K562 (cell line): ENCODE data around the gene COMMD4. TPM values are rescaled to one million over a fixed set of nuclear protein-coding genes. Genes with fewer than 3 reads are reported as not detected.

Experiments used
- ATAC-seq: fragments of 200-7000 bp; cut with Tn5 transposase; 3 replicates; pipeline ENCODE4 v1.9.1; 2020; ENCODE audit warnings: moderate library complexity
- BruUV-seq: library from RNA; stranded (reverse); fragments of 400-500 nt; replicated peaks from 2 replicates; lab custom pipeline; 2021; lab: Mats Ljungman, UMichigan
- CTCF ChIA-PET: fragments of 300-600 bp; formaldehyde crosslinking; extraction: SDS; loops from one replicate; lab custom pipeline; 2021; ENCODE audit warnings: low intra/inter-chr PET ratio; lab: Yijun Ruan, JAX
- POLR2A ChIA-PET: fragments of 300-600, 350-650 bp; sonication (Branson Sonifier 250); formaldehyde crosslinking; extraction: SDS; loops from one replicate; lab custom pipeline; 2021; ENCODE audit warnings: antibody characterized with exemption, inconsistent platforms; lab: Yijun Ruan, JAX
- DNase-seq, 4 experiments: peaks; one replicate each; pipeline versions ENCODE4 v3.0.0 to v3.0.0-alpha.2; 2011 to 2018; ENCODE audit warnings: low spot score in 3 of 4, mixed read lengths in 3 of 4; ENCODE audit errors: extremely low read depth in 1 of 4
- FAIRE-seq: peaks from 2 replicates; lab custom pipeline; 2011; peaks lifted over from hg19 to GRCh38; lab: Jason Lieb, UNC
- H2AFZ ChIP-seq: 2 replicates; pipeline ENCODE4 v1.6.0; 2011; ENCODE audit warnings: low read depth, low read length, control low read depth, inconsistent platforms
- H3K27ac ChIP-seq: fragments of 200-600 bp; 3 replicates; pipeline ENCODE4 v1.8.0; 2011; ENCODE audit warnings: low read depth, mild to moderate bottlenecking, control low read depth, inconsistent platforms, low read length, moderate library complexity, mixed read lengths; ENCODE audit errors: extremely low read depth
- H3K27me3 ChIP-seq, 2 experiments: fragments of 300-600 bp in 1 of 2; 2 replicates in 1 of 2; 3 replicates in 1 of 2; pipeline versions ENCODE4 v1.6.0 to v1.8.0; 2011; ENCODE audit warnings: inconsistent platforms in 2 of 2, low read length in 2 of 2, mild to moderate bottlenecking in 1 of 2, mixed read lengths in 1 of 2, moderate library complexity in 1 of 2; ENCODE audit not compliant: control insufficient read depth in 2 of 2, insufficient read depth in 2 of 2
- H3K36me3 ChIP-seq: fragments of 300-600 bp; 3 replicates; pipeline ENCODE4 v1.8.0; 2011; ENCODE audit warnings: mild to moderate bottlenecking, low read length, inconsistent platforms; ENCODE audit not compliant: control insufficient read depth, insufficient read depth
- H3K4me1 ChIP-seq, 2 experiments: fragments of 200-600 bp in 1 of 2; replicated peaks in 1 of 2; 2 replicates in 1 of 2; 3 replicates in 1 of 2; pipeline versions ENCODE4 v1.5.1 to v1.8.0; 2011; ENCODE audit warnings: inconsistent platforms in 2 of 2, low read length in 2 of 2, mild to moderate bottlenecking in 1 of 2, mixed read lengths in 1 of 2, moderate library complexity in 1 of 2; ENCODE audit not compliant: control insufficient read depth in 2 of 2, insufficient read depth in 2 of 2
- H3K4me2 ChIP-seq: 2 replicates; pipeline ENCODE4 v1.6.1; 2011; ENCODE audit warnings: low read length, control low read depth, inconsistent platforms, mixed read lengths; ENCODE audit not compliant: insufficient read depth
- H3K4me3 ChIP-seq: fragments of 200-600 bp; sonication (generic), shearing (Covaris generic); 2 replicates; pipeline ENCODE4 v1.5.1; 2016; ENCODE audit warnings: control low read depth, inconsistent platforms
- H3K79me2 ChIP-seq: fragments of 200-600 bp; 3 replicates; pipeline ENCODE4 v1.8.0; 2011; ENCODE audit warnings: low read length, inconsistent platforms; ENCODE audit not compliant: control insufficient read depth, insufficient read depth
- H3K9ac ChIP-seq, 2 experiments: 2 replicates each; pipeline versions ENCODE4 v1.6.0 to v1.6.1; 2011; ENCODE audit warnings: low read depth in 2 of 2, low read length in 2 of 2, control low read depth in 1 of 2, inconsistent platforms in 1 of 2, mild to moderate bottlenecking in 1 of 2, mixed read lengths in 1 of 2; ENCODE audit not compliant: insufficient read depth in 1 of 2
- H3K9me1 ChIP-seq: one replicate; pipeline ENCODE4 v1.6.0; 2011; ENCODE audit warnings: inconsistent platforms, mild to moderate bottlenecking, low read length, moderate library complexity; ENCODE audit not compliant: control insufficient read depth, insufficient read depth
- H3K9me3 ChIP-seq: replicated peaks from 2 replicates; pipeline ENCODE4 v1.5.1; 2011; ENCODE audit warnings: low read depth, low read length, inconsistent platforms; ENCODE audit not compliant: control insufficient read depth, insufficient read depth
- H4K20me1 ChIP-seq: replicated peaks from 2 replicates; pipeline ENCODE4 v1.6.1; 2011; ENCODE audit warnings: low read length, inconsistent platforms, mixed read lengths; ENCODE audit not compliant: control insufficient read depth, insufficient read depth
- CEBPG ChIP-seq, 3 experiments: fragments of 200-800 bp in 1 of 3; sonication (Bioruptor generic) in 1 of 3; sonication (generic) in 1 of 3; formaldehyde crosslinking in 1 of 3; IDR thresholded peaks in 2 of 3; conservative IDR thresholded peaks in 1 of 3; 2 replicates each; pipeline versions ENCODE4 v1.6.1 to v1.8.0; 2016 to 2022; ENCODE audit warnings: missing compliant biosample characterization in 2 of 3, missing genetic modification characterization in 2 of 3, mild to moderate bottlenecking in 1 of 3, missing genetic modification reagents in 1 of 3
- CLOCK ChIP-seq: fragments of 250-450 bp; sonication (Bioruptor Pico); IDR thresholded peaks from 2 replicates; pipeline ENCODE4 v1.4.0; 2020; ENCODE audit warnings: mild to moderate bottlenecking, moderate library complexity, borderline replicate concordance
- EHMT2 ChIP-seq: fragments of 450-650 bp; IDR thresholded peaks from 2 replicates; pipeline ENCODE4 v1.6.1; 2018; ENCODE audit warnings: antibody characterized with exemption
- HMGN3 ChIP-seq: IDR thresholded peaks from 2 replicates; pipeline ENCODE4 v1.6.1; 2011; ENCODE audit warnings: borderline replicate concordance, low read depth, mild to moderate bottlenecking, mixed read lengths, low read length; ENCODE audit not compliant: insufficient read length; ENCODE audit errors: extremely low read depth
- KLF16 ChIP-seq: IDR thresholded peaks from 2 replicates; pipeline ENCODE4 v1.6.1; 2016; ENCODE audit warnings: antibody characterized with exemption
- MAFK ChIP-seq: IDR thresholded peaks from 2 replicates; pipeline ENCODE4 v1.6.1; 2011; ENCODE audit warnings: low read length, improper control_type of control experiment
- MCM5 ChIP-seq: fragments of 450-650 bp; IDR thresholded peaks from 2 replicates; pipeline ENCODE4 v1.6.1; 2016; ENCODE audit warnings: low read depth
- NR2C1 ChIP-seq, 2 experiments: fragments of 450-650 bp; IDR thresholded peaks; 2 replicates each; pipeline ENCODE4 v1.6.1; 2017; ENCODE audit warnings: mild to moderate bottlenecking in 2 of 2, antibody characterized with exemption in 1 of 2, inconsistent platforms in 1 of 2, missing compliant biosample characterization in 1 of 2, missing genetic modification characterization in 1 of 2
- TAF7 ChIP-seq: fragments of 450-650 bp; IDR thresholded peaks from 2 replicates; pipeline ENCODE4 v1.6.1; 2016; ENCODE audit warnings: missing genetic modification characterization, missing compliant biosample characterization
- ZBTB26 ChIP-seq: fragments of 450-650 bp; formaldehyde crosslinking; IDR thresholded peaks from 2 replicates; pipeline ENCODE4 v1.4.0; 2022; ENCODE audit warnings: missing genetic modification characterization
- ZC3H4 ChIP-seq: sonication (generic); formaldehyde crosslinking; IDR thresholded peaks from 2 replicates; pipeline ENCODE4 v1.9.0; 2021; ENCODE audit warnings: missing genetic modification reagents, borderline replicate concordance
- ZNF511 ChIP-seq: sonication (generic); formaldehyde crosslinking; IDR thresholded peaks from 2 replicates; pipeline ENCODE4 v1.8.0; 2022; ENCODE audit warnings: mild to moderate bottlenecking, missing genetic modification reagents
- ZNF668 ChIP-seq: fragments of 250-450 bp; sonication (Bioruptor Pico); IDR thresholded peaks from 2 replicates; pipeline ENCODE4 v1.8.0; 2022; ENCODE audit warnings: mild to moderate bottlenecking, inconsistent platforms
- WGBS: fragments of 100-300 bp; shearing (Covaris generic); methylation state at CpG from one replicate; pipeline ENCODE4 v1.1.6; 2016; ENCODE audit warnings: low coverage, mixed read lengths; ENCODE audit not compliant: insufficient coverage; ENCODE audit errors: missing lambda C conversion rate; 5-methylcytosine and 5-hydroxymethylcytosine counted together
- in situ Hi-C: fragments of 300-500 bp; cut with MboI; formaldehyde crosslinking; loops from 4 replicates; pipeline ENCODE4 v1.15.0; 2018; ENCODE audit warnings: inconsistent platforms, mixed read lengths
- intact Hi-C: fragments of 100-400 bp; cut with micrococcal nuclease; formaldehyde crosslinking; loops from 2 replicates; pipeline ENCODE4 v1.14.2; 2022
- polyA plus RNA-seq, 8 experiments: library from polyadenylated mRNA; depleted of rRNA in 4 of 8; stranded (reverse) in 5 of 8; unstranded in 3 of 8; fragments of >200 nt; fragmentation: Nextera tagmentation in 2 of 8; fragmentation: Illumina TruSeq in 1 of 8; extraction: Ambion mirVana in 2 of 8; extraction: Trizol in 1 of 8; gene quantifications; 2 replicates each; pipeline versions ENCODE4 v1.2.1 to v1.2.3, GENCODE V29; 2011 to 2014; ENCODE audit warnings: inconsistent platforms in 1 of 8, missing spikeins in 1 of 8
- total RNA-seq, 7 experiments: library from RNA; depleted of rRNA in 6 of 7; stranded (reverse); fragments of >200 nt in 6 of 7; fragmentation: Illumina TruSeq in 2 of 7; extraction: Trizol in 2 of 7; gene quantifications; 2 replicates each; pipeline versions ENCODE4 v1.2.1 to v1.2.3, GENCODE V29; 2011 to 2021; ENCODE audit warnings: low replicate concordance in 1 of 7
- TF ChIP-seq, protein P1 (sequence below): fragments of 450-650 bp; IDR thresholded peaks from 2 replicates; pipeline ENCODE4 v1.6.1; 2016; ENCODE audit warnings: low read depth, mild to moderate bottlenecking, moderate library complexity
- TF ChIP-seq, protein P2 (sequence below), 2 experiments: fragments of 450-650 bp; IDR thresholded peaks; 2 replicates each; pipeline ENCODE4 v1.6.1; 2016

COMMD4 gene
- total and polyA plus RNA-seq, 9 of the 15 experiments (the other 6 are each of a cell fraction or from before 2014, with no cell fraction given), result 20.4 to 140 (median 63.9) TPM

DNA sequence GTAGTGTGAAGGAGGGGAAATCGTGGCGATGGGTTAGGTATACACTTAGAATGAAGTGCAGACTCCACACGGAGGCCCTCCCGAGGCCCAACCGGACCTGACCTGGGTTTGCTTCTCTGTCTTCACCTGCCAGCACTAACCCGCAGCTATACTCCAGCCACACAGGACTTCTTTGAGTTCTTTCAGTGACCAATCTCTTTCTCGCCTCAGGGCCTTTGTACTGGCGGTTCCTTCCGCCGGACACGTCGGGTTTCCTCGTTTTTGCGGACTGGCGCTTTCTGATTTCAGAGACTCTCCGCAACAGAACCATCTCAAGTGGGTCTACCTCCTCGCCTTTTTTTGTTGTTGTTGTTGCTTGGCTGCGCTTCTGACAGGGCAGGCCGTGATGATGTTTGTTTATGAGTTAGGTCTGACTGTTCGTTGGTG is 10.9 kb downstream of the COMMD4 start, which contains the start of gene NEIL1:
TSS of gene NEIL1 (plus strand) at position 244 of the 426 bp plus-strand sequence. CDS start 1,867 bp downstream, outside the sequence.
- POLR2A ChIA-PET, result interaction anchor here (1.0 kb wide), 1 partner anchor 232 kb away, joined by 3 read pairs; the partner anchor contains the start of gene PTPN9
- Histone ChIP-seq H3K4me1 (peaks cover 4 to 25% of the 10 kb centered on the region in 2 experiments; a peak in 3 of 5 replicates), H3K27me3 (no peaks in the 10 kb centered on the region), H3K4me3 (peak within 1 kb of the TSS; percentile 55), H3K9me3 (no peaks in the 10 kb centered on the region), H2AFZ (peak within 1 kb of the TSS; percentile 95), H3K36me3 (no peaks in the 10 kb centered on the region), H3K27ac (peak within 1 kb of the TSS; percentile 61; the same call in 2 of the 3 replicates), H3K4me2 (peak within 1 kb of the TSS; percentile 80), H4K20me1 (no peaks in the 10 kb centered on the region), H3K9ac (peak within 1 kb of the TSS; percentile 72 to 89), H3K9me1 (no peaks in the 10 kb centered on the region), H3K79me2 (no peaks in the 10 kb centered on the region)
- no peak for ATAC-seq
- no TSS peak for BruUV-seq
- no peak for FAIRE-seq
- intact Hi-C loops (no loop called here), in situ Hi-C loops (no loop called here)
- 75% methylated on average over 20 of the region's 20 CpGs for WGBS
- CTCF ChIA-PET, result no interaction called here
- DNase-seq, result peak in 1 of 4 experiments; percentile 16
- TF ChIP-seq ZC3H4 (CRISPR knock-in tag) (no peak), MCM5 (no peak), CEBPG (CRISPR knock-in tag; IDR thresholded peaks at IDR 0.05) (no peak), CEBPG (tag; conservative IDR thresholded peaks at IDR 0.05 in 1 of 2, IDR thresholded peaks at IDR 0.05 in 1 of 2) (no peak), ZBTB26 (CRISPR knock-in tag) (no peak), HMGN3 (no peak), EHMT2 (no peak), MAFK (no peak), TAF7 (tag) (no peak), ZNF668 (CRISPR knock-in tag) (no peak), KLF16 (no peak), NR2C1 (IDR thresholded peaks at IDR 0.05) (no peak), NR2C1 (tag; IDR thresholded peaks at IDR 0.05) (no peak), CLOCK (CRISPR knock-in tag) (no peak), ZNF511 (no peak)
- TF ChIP-seq, protein P1, sequence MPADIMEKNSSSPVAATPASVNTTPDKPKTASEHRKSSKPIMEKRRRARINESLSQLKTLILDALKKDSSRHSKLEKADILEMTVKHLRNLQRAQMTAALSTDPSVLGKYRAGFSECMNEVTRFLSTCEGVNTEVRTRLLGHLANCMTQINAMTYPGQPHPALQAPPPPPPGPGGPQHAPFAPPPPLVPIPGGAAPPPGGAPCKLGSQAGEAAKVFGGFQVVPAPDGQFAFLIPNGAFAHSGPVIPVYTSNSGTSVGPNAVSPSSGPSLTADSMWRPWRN, result no peak
- TF ChIP-seq, protein P2, sequence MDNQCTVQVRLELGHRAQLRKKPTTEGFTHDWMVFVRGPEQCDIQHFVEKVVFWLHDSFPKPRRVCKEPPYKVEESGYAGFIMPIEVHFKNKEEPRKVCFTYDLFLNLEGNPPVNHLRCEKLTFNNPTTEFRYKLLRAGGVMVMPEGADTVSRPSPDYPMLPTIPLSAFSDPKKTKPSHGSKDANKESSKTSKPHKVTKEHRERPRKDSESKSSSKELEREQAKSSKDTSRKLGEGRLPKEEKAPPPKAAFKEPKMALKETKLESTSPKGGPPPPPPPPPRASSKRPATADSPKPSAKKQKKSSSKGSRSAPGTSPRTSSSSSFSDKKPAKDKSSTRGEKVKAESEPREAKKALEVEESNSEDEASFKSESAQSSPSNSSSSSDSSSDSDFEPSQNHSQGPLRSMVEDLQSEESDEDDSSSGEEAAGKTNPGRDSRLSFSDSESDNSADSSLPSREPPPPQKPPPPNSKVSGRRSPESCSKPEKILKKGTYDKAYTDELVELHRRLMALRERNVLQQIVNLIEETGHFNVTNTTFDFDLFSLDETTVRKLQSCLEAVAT (IDR thresholded peaks at IDR 0.05), result peak in 1 of 2 experiments; percentile 69; a peak in 1 of 4 replicates
